ENCODE data around the gene CPVL.

CPVL gene

GRCh38 chr7:28998105-28998504, 148.2 kb downstream of the CPVL start:
- DNase-seq, result no peak

GRCh38 chr7:28996836-28997235, 149.5 kb downstream of the CPVL start:
- DNase-seq, result no peak

GRCh38 chr7:28993371-28993770, 153.0 kb downstream of the CPVL start:
- DNase-seq, result no peak

GRCh38 chr7:28992798-28993197, 153.5 kb downstream of the CPVL start:
- no peak for DNase-seq

- peak; percentile 93 for DNase-seq
Observed at GRCh38 chr7:28990200-28990960, 156.0 kb downstream of the CPVL start.

- DNase-seq, result no peak
Observed at GRCh38 chr7:28989211-28989980, 156.9 kb downstream of the CPVL start.

- DNase-seq, result no peak
Observed at GRCh38 chr7:28988810-28989209, 157.5 kb downstream of the CPVL start.

GRCh38 chr7:28988091-28988490, 158.2 kb downstream of the CPVL start:
- no peak for DNase-seq

GRCh38 chr7:28986765-28987110, 159.6 kb downstream of the CPVL start:
- no peak for DNase-seq

- no peak for DNase-seq
Observed at GRCh38 chr7:28986028-28986764, 160.1 kb downstream of the CPVL start.

- peak; percentile 87 for DNase-seq
Observed at GRCh38 chr7:28984631-28985030, 161.7 kb downstream of the CPVL start.

- DNase-seq, result no peak
Observed at GRCh38 chr7:28984217-28984616, 162.1 kb downstream of the CPVL start.

GRCh38 chr7:28983396-28984190, 162.7 kb downstream of the CPVL start:
- DNase-seq, result peak; percentile 28

- DNase-seq, result no peak
Observed at GRCh38 chr7:28981161-28981465, 165.2 kb downstream of the CPVL start.

- DNase-seq, result no peak
Observed at GRCh38 chr7:28980451-28981160, 165.7 kb downstream of the CPVL start.

GRCh38 chr7:28979776-28980175, 166.6 kb downstream of the CPVL start:
- DNase-seq, result no peak

- DNase-seq, result no peak
Observed at GRCh38 chr7:28977881-28978280, 168.5 kb downstream of the CPVL start.

- no peak for DNase-seq
Observed at GRCh38 chr7:28976022-28976421, 170.3 kb downstream of the CPVL start.

GRCh38 chr7:28973591-28973990, 172.7 kb downstream of the CPVL start:
- DNase-seq, result peak; percentile 20

GRCh38 chr7:28964056-28964455, 182.3 kb downstream of the CPVL start:
- no peak for DNase-seq

GRCh38 chr7:28961972-28962371, 184.4 kb downstream of the CPVL start:
- DNase-seq, result no peak

- DNase-seq, result no peak
Observed at GRCh38 chr7:28960071-28960840, 186.1 kb downstream of the CPVL start.
